ENCODE results near the gene DCX. TPM values are rescaled to one million over a fixed set of nuclear protein-coding genes. Genes with fewer than 3 reads are reported as not detected.

DCX gene
- total RNA-seq (ENCODE audit: unreplicated experiment): 614 TPM
- long read RNA-seq, full-length matches to known transcripts: 45 of 122 reads
- long read RNA-seq, partial matches to known transcripts: 33 of 122 reads
- long read RNA-seq, other reads (novel, unspliced or antisense): 44 of 122 reads

DNA sequence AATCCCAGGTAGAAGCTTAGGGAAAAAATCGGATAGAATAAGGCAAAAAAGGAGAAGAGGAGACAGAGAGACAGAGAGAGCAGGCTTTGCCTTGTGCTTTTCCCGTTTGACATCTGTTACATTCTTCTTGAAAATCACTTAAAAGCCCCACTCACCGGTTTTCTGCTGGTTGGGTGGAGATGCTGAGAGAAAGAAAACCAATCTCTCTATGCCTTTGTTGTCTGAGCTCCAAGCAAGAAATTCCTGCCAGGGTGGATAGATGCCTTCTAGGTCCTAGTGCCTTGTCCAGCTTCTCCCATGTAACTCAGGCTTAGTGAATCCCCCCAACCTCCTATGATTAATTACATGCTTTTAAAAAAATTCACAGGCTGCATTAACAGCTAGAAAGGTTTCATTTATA is at the start of gene DCX:
DCX (minus strand) TSS at position 210 of the 400 bp plus-strand sequence. CDS start 1,794 bp downstream, outside the sequence.
- Mint-ChIP-seq H3K9me3 (ENCODE audit: unreplicated experiment) (peaks cover 20% of the 10 kb centered on the region), H3K36me3 (ENCODE audit: unreplicated experiment) (peaks cover 11% of the 10 kb centered on the region), H3K4me3 (ENCODE audit: unreplicated experiment) (peak within 1 kb of the TSS; percentile 99), H3K4me1 (ENCODE audit: low read depth, unreplicated experiment) (peaks cover 15% of the 10 kb centered on the region), H3K27me3 (ENCODE audit: unreplicated experiment) (peaks cover 20% of the 10 kb centered on the region), H3K27ac (ENCODE audit: unreplicated experiment) (peak within 1 kb of the TSS; percentile 100)
- DNase-seq: no peak
- no peak for TF ChIP-seq CTCF (IDR thresholded peaks at IDR 0.05; ENCODE audit: partially characterized antibody, unreplicated experiment)

- no peaks in the 10 kb centered on the region for H3K4me1 Mint-ChIP-seq (ENCODE audit: low read depth, unreplicated experiment)
- TF ChIP-seq CTCF (IDR thresholded peaks at IDR 0.05; ENCODE audit: partially characterized antibody, unreplicated experiment): no peak
- H3K9me3 Mint-ChIP-seq (ENCODE audit: unreplicated experiment): no peaks in the 10 kb centered on the region
- H3K27ac Mint-ChIP-seq (ENCODE audit: unreplicated experiment): no peak overlapping the region
- no peak overlapping the region for H3K4me3 Mint-ChIP-seq (ENCODE audit: unreplicated experiment)
- H3K27me3 Mint-ChIP-seq (ENCODE audit: unreplicated experiment): no peaks in the 10 kb centered on the region
- no peak for DNase-seq
- H3K36me3 Mint-ChIP-seq (ENCODE audit: unreplicated experiment): no peaks in the 10 kb centered on the region
Observed at GRCh38 chrX:111460607-111461006, 48.6 kb upstream of the DCX start.

- Mint-ChIP-seq H3K9me3 (ENCODE audit: unreplicated experiment) (no peaks in the 10 kb centered on the region), H3K36me3 (ENCODE audit: unreplicated experiment) (no peaks in the 10 kb centered on the region), H3K27me3 (ENCODE audit: unreplicated experiment) (no peaks in the 10 kb centered on the region), H3K4me1 (ENCODE audit: low read depth, unreplicated experiment) (no peaks in the 10 kb centered on the region), H3K4me3 (ENCODE audit: unreplicated experiment) (no peak overlapping the region), H3K27ac (ENCODE audit: unreplicated experiment) (no peak overlapping the region)
- peak; percentile 54 for DNase-seq
- TF ChIP-seq CTCF (IDR thresholded peaks at IDR 0.05; ENCODE audit: partially characterized antibody, unreplicated experiment): peak; percentile 50
Observed at GRCh38 chrX:111447298-111447697, 35.3 kb upstream of the DCX start.

- no peaks in the 10 kb centered on the region for H3K4me1 Mint-ChIP-seq (ENCODE audit: low read depth, unreplicated experiment)
- H3K27me3 Mint-ChIP-seq (ENCODE audit: unreplicated experiment): no peaks in the 10 kb centered on the region
Observed at GRCh38 chrX:111445485-111445884, 33.5 kb upstream of the DCX start.

More at GRCh38 chrX:111445485-111445884, 33.5 kb upstream of the DCX start:
- DNase-seq: no peak
- peak overlapping the region; percentile 11 for H3K4me3 Mint-ChIP-seq (ENCODE audit: unreplicated experiment)
- no peaks in the 10 kb centered on the region for H3K36me3 Mint-ChIP-seq (ENCODE audit: unreplicated experiment)
- peak; percentile 67 for TF ChIP-seq CTCF (IDR thresholded peaks at IDR 0.05; ENCODE audit: partially characterized antibody, unreplicated experiment)
- H3K27ac Mint-ChIP-seq (ENCODE audit: unreplicated experiment): peak overlapping the region; percentile 2
- no peaks in the 10 kb centered on the region for H3K9me3 Mint-ChIP-seq (ENCODE audit: unreplicated experiment)
